Left lobe of liver (tissue), 2 donors: Measurements from ENCODE around the gene NPPB. TPM values are rescaled to one million over a fixed set of nuclear protein-coding genes. Genes with fewer than 3 reads are reported as not detected.

Experiments used
- ATAC-seq: fragments of 200-7000 bp; cut with Tn5 transposase; one replicate; pipeline ENCODE4 v1.9.1; 2020; ENCODE audit warnings: mild to moderate bottlenecking, moderate library complexity
- DNase-seq: peaks from one replicate; pipeline ENCODE4 v3.0.0-alpha.2; 2020; ENCODE audit warnings: low spot score
- total RNA-seq: library from RNA; stranded (reverse); gene quantifications from one replicate; pipeline ENCODE4 v1.2.1, GENCODE V29; 2021
- donor health status: DM: no; HTN: no; CAD: no; lungs with moderate emphysema.
- donor health status: DM: no; HTN: yes; CAD: no.

Gene NPPB
- total RNA-seq, 1 donor from 2014 or later, result not detected

DNA sequence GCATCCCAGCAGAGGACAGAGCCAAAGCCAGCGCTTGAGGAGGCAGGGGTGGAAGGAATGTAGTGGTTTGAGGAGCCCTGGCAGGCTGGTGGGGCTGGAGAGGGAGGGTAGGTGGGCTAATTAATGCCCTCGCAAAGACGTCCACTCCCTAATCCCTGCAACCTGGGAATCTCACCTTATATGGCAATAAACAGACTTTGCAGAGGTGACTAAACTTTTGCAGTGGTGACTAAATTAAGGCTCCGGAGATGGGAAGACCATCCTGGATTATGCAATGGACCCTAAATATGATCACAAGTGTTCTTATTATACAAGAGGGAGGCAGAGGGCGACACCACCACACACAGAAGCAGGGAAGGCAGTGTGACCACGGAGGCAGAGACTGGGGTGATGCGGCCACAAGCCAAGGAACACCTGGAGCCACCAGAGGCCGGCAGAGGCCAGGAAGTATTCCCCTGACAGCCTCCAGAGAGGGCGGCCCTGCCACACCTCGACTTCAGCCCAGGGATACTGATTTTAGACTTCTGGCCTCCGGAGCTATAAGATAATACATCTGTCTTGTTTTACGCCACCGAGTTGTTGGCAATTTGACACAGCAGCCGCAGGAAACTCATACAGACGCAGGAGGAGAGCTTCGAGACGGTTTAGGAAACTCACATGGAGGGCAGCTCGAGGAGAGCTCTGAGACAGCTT is 23.1 kb upstream of the NPPB start:
- ATAC-seq, result no peak
- DNase-seq, result no peak

DNA sequence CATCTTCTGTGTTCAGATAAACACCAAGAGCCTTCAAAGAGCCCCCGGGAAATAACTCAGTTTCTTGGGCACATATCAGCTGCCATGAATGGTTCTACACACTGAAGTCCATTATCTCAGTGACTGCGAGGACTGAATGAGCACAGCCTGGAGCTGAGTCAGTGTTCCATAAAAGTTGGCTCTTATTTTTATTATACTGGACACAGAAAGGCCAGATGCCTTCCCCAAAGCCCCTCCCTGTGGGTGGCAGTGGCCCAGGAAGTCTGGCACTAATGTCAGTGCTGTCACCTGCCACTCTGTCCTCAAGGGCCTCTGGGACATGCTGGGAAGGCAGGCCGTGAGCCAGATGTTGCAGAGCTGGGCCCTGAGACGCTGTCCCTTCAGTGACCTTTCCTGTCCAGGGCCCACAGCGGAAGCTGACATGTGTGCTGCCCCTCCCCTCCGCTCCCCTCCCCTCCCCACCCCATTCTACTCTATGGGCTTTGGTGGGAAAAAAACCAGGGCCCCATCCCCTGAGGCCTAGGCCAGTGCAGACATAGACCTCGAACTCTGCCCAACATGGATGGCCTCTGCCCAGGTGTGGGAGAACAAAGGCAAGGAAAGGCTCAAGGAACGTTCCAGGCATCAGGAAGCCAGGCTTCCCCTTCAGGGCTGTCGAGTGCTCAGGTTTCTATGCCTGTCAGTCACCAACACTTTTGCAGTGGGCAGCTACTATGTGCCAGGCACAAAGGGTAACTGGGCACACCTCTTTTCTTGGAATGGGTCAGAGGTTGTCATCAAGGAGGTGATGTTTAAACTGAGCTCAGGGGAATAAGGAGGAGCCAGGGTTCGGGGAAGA is 22.4 kb upstream of the NPPB start:
- ATAC-seq (peak; percentile 54), DNase-seq (no peak)

DNA sequence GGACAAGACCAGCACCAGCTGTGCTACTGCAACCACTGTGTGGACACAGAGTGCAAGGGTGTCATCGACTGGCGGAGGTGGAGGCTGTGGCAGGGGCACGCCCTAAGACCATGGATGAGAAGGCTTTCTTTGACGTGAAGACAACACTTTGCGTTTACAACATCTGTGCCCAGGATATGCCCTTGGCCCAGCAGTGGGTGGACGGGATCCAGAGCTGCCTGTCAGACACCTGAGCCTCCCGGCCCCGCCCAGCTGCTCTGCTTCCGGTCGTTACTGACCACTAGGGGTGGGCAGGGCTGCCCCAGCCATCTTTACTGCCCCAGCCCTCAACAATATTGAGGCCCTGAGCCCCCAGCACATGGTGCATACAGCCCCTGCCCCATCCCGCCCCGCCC is 21.4 kb upstream of the NPPB start:
- DNase-seq (no peak), ATAC-seq (no peak)

DNA sequence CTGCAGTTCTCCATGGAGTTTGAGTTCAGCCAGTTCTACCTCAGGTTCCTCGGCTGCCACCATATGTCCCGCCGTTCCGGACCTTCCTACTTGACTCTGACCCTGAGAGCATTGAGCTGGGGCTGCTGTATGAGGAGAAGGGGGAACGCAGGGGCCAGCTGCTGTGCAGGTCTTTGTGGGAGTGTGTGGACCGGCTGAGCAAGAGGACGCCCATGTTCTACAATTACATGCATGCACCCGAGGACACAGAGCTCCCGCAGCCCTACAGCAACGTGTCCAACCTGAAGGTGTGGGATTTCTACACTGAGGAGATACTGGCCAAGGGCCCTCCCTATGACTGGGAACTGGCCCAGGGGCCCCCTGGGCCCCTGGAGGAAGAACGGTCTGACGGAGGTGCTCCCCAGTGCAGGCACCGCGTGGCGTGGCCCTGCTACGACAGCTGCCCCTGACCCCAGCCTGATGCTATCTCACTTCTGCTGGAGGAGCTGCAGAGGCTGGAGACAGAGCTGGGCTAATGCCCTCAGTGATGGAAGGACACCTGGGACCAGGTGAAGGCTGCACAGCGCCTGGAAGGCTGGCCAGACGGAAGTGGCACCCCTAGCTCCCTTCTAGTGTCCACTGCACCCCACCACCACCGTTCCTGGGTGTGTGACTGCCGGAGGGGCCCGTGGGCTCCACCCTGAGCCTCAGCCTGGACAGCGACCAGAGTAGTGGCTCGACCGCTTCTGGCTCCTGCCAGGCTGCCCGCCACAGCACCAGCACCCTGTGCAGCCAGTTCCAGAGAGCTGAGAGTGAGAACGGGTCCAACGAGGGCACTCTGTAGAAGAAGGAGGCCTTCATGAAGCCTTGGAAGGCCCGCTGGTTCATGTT is 20.8 kb upstream of the NPPB start:
- no peak for ATAC-seq
- DNase-seq, result no peak

DNA sequence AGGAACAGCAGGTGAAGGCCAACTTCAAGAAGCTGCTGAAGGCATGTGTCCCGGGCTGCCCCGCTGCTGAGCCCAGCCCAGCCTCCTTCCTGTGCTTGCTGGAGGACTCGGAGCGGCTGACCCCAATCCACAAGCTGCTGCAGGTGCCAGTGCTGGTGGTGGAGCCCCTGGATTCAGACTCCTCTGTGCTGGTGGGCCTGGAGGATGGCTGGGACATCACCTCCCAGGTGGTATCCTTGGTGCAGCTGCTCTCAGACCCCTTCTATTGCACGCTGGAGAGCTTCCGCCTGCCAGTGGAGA is 20.1 kb upstream of the NPPB start:
- no peak for DNase-seq
- ATAC-seq, result no peak

DNA sequence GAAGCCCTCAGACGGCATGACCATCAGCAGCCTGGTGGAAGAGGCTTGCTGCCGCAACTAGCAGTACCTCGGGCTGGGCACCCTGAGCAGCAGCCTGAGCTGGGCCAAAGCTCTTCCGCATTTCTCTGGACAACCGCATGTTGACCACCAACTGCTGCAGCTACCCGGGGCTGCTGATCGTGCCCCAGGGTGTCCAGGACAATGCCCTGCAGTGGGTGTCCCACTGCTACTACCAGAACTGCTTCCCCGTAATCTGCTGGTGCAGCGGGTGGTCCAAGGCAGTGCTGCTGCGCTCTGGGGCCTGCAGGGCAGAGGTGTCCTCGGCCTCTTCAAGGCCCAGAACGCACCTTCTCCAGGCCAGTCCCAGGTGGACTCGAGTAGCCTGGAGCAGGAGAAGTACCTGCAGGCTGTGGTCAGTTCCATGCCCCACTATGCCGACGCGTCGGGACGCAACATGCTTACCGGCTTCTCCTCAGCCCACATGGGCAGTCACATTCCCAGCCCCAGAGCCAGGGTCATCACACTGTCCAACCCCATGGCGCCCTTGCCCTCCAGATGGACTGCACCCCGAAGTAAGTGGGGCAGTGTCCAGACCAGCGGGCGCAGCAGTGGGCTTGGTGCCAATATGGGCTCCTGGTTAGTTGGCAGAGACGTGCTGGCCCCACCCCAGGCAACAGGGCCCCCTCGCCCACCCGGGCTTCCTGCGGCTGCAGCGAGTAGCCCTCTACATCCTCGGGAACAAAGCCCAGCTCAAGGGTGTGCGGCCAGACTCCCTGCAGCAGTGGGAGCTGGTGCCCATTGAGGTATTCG is 19.5 kb upstream of the NPPB start:
- ATAC-seq, result no peak
- DNase-seq, result no peak

DNA sequence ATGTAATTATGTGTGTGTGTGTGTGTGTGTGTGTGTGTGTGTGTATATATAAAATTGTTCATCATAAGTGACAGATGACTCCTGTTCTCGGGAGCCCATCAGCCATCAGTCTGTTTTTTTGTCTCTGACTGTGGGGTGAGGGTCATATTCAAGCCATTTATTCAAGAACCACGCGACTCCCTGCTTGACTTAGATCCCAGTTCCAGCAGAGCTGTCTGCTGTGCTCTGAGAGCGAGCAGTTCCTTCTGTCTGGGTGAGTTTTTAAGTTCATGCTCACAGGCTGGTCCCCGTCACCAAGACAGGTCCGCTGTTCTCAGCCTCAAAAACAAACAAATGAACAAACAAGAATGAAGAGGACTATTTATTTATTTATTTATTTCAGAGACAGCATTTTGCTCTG is 18.3 kb upstream of the NPPB start:
- DNase-seq, result no peak
- ATAC-seq, result no peak

DNA sequence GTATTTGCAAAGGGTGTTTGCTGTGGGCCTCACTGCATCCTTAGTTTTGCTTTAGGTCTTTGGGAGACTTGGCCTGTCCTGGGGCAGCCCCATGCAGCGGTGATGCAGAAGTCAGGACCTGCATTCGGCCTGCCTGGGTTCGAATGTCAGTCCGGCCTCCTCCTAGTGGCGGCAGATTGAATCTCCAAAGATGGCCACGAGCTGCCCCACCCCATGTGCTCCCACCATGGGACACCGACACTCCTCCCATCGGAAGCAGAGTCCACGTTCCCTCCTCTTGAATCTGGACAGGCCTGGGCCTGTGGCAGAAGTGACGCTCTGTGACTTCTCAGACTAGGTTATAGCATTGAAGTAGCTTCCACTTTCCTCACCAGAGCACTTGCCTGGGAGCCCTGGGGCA is 16.3 kb upstream of the NPPB start:
- ATAC-seq, result no peak
- no peak for DNase-seq

DNA sequence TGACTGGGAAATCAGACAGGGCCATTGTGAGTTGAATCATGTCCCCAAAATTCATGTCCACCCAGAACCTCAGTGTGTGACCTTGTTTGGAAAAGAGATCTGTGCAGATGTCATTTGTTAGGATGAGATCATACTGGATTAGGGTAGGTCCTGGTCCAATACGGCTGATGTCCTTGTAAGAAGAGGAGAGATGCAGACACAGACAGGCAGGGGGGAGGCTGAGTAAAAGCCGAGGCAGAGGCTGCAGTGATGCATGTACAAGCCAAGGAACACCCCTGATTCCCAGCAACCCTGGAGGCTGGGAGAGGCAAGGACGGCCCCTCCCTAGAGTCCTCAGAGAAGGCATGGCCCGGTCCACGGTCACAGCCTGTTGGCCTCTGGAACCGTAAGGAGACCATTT is 15.9 kb upstream of the NPPB start:
- ATAC-seq, result no peak
- no peak for DNase-seq

DNA sequence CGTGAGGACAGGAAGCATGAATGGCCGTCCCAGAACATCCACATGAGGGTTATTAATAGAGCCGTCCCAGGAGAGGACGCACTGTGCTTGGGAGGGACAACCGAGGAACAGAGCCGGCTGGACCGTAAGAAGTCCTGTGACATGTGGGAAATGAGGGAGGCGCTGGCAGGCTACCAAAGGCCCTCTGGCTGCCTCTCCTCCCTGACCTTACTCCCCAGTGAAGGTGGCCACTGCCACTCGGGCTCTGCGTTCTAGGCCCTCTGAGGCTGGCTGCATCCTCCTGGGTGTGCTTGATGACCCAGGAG is 15.5 kb upstream of the NPPB start:
- ATAC-seq, result no peak
- no peak for DNase-seq

DNA sequence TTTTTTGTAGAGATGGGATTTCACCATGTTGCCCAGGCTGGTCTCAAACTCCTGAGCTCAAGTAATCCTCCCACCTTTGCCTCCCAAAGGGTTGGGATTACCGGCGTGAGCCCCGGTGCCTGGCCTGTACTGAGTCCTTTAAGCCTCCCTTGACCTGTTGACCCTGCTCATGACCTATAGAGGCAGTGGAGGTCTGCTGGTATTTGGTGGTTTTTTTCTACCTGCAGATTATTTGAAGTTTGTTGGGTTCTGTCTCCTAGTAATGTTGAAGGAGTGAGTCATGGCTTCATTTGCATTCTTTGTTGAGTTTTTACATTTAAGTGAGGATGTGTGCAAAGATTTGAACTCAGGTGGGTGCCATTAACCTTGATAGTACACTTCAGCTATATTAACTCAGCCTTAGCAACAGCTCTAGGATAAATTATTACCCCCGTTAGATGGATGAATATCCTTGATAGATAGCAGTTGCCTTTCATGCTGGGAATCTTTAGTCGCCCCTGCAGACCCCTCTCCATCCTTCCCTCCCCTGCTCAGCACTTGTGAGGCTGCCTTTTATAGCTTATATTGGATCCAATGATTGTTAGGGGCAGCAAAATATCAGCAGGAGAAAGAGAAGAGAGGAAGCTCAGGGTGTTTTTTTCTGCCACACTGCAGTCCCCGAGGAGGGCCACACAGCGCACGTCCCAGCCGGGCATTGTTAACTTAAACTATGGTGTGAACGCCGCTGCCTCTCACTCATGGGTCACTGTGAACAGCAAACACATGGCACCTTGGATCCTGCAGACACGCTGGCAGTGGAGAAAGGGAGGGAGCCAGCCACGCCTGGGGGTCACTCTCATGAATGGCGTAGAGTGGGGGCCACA is 14.9 kb upstream of the NPPB start:
- no peak for DNase-seq
- ATAC-seq, result no peak

DNA sequence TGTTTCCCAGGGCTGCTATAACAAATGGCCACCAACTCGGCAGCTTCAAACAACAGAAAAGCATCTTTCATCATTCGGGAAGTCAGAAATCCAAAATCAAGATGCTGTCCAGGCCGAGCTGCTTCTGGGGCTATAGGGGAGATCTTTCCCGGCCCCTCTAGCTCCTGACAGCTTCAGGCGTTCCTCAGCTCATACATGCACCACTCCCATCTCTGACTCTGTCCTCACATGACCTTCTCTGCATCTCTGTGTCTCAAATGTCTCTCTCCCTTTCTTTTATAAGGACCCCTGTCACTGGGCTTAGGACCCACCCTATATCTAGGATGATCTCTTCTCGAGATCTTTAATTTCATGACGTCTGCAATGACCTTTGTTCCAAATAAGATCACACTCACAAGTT is 13.8 kb upstream of the NPPB start:
- no peak for DNase-seq
- ATAC-seq, result no peak

DNA sequence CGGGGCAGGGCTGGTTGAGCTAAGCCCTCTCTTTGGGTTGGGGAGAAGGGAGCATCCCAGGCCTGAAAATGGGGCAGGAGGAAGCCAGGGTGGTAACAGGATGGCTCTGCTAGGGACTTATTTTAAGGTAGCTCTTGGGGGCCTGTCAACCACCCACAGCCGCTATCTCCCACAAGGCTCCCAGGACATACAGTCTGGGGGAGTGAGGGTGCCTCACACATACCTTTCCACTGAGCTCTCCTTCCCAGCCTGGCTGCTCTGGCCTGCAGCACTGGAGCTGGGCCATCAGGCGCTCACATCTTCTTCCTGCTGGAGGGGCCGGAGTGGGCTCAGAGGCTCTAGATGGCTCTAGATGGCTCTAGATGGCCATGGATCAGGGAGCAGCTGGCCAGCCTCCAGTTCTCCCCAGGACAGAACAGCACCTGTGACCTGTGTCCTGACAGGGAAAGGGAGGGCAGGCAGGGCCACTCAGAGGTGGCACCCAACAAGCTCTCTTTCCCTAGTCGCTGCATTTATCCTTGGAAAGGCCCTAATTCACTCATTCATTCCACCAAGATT is 11.0 kb upstream of the NPPB start:
- no peak for DNase-seq
- ATAC-seq, result no peak

DNA sequence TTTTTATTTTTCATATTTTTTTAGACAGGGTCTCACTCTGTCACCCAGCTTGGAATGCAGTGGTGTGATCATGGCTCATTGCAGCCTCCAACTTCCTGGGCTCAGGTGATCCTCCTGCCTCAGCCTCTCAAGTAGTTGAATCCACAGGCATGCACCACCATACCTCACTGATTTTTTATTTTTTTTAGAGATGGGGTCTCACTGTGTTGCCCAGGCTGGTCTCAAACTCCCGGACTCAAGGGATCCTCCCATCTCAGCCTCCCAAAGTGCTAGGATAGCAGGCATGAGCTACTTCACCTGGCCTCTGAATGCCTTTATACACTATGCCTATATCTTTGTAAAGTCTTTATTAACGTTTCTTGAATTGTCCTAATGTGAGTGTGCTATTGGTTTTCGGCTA is 10.4 kb upstream of the NPPB start:
- DNase-seq (no peak), ATAC-seq (no peak)

DNA sequence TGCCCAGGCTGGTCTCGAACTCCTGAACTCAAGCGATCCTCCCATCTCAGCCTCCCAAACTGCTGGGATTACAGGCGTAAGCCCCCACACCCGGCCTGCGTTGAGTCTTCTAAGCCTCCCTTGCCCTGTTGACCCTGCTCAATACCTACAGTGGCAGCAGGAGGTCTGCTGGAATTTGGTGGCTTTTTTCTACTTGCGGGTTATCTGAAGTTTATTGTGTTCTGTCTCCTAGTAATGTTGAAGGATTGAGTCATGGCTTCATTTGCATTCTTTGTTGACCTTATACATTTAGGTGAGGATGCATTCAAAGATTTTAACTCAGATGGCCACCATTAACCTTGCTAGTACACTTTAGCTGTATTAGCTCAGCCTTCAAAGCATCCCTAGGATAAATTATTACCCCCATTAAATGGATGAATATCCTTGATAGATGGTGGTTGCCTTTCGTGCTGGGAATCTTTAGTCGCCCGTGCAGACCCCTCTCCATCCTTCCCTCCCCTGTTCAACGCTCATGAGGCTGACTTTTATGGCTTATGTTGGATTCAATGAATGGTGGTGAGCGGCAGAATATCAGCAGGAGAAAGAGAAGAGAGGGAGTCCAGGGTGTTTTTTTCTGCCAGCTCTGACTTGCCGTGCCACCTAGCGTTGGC is 9.7 kb upstream of the NPPB start:
- DNase-seq (no peak), ATAC-seq (no peak)

DNA sequence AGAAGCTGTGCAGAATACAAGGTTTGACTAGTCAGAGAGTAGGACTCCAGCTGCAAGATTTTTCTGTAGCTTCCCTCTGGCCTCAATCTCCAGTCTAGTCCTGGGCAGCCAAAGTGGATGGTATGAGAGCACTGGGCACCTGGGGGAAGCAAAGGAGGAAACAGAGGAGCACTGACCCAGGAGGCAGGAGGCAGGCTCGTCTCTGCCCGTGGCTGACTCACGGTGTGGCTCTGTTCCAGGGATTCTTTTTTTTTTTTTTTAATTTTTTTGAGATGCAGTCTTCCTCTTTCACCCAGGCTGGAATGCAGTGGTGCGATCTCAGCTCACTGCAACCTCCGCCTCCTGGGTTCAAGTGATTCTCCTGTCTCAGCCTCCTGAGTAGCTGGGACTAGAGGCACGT is 4.1 kb upstream of the NPPB start:
- DNase-seq (no peak), ATAC-seq (no peak)

DNA sequence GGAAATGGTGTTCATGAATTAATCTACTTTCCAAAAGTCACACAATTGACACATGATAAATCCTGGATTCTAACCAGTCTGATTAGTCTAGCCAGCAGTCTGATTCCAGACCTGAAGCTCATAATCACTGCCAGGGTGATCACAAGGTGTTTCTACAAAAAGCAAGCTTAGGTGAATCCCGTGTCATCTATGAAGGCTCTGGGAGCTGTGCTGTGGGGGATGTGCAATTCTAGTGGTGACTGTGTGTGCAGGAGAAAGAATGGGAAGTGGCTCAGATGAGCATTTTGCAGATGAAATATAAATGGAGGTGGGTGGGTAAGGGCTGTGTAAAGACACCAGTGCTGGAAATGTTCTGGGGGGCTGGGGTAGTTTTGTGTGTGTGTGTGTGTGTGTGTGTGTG is 1.8 kb upstream of the NPPB start:
- DNase-seq, result no peak
- ATAC-seq, result no peak

DNA sequence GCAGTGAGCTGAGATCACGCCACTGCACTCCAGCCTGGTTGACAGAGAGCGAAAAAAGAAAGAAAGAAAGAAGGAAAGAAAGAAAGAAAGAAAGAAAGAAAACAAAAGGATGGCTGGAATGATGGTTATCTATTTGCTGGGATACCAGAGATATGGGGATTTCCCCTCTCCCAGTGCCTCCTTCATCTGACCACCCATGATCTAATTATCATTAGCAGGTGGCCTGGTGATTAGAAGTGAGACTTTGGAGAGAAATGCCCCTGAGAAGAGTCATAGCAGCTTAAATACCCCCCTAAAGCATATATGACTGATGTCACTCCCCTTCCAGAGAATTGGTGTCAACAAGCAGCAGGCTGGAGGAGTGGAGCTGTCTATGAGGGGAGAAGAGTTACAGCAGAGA is 1.3 kb upstream of the NPPB start:
- DNase-seq (no peak), ATAC-seq (no peak)
